HEK293 (cell line): ENCODE measurements around the gene KRTAP10-10.
"Not testable (repeated sequence)": the region's sequence is repeated elsewhere in the genome, so short reads cannot be mapped to it uniquely, and the experiment has no call there.

Experiments used
- CTCF ChIA-PET: fragments of 350-600 bp; formaldehyde crosslinking; extraction: SDS; loops from one replicate; lab custom pipeline; 2021; ENCODE audit warnings: antibody characterized with exemption; lab: Yijun Ruan, JAX
- POLR2A ChIA-PET: fragments of 300-600 bp; formaldehyde crosslinking; extraction: SDS; loops from one replicate; lab custom pipeline; 2020; ENCODE audit warnings: antibody characterized with exemption, inconsistent platforms; lab: Yijun Ruan, JAX
- H3K27ac ChIP-seq: fragments of 200-500 bp; sonication (Bioruptor generic); 2 replicates; pipeline ENCODE4 v1.5.1; 2014; ENCODE audit warnings: low read depth, low read length, control low read depth, inconsistent platforms; ENCODE audit errors: extremely low read depth
- H3K36me3 ChIP-seq, 2 experiments: fragments of 200-500 bp in 1 of 2; sonication (Bioruptor generic) in 1 of 2; 1 replicate in 1 of 2; 2 replicates in 1 of 2; pipeline ENCODE4 v1.5.1; 2014 to 2017; ENCODE audit warnings: inconsistent platforms in 2 of 2, low read length in 2 of 2; ENCODE audit not compliant: control insufficient read depth in 2 of 2, insufficient read depth in 1 of 2
- H3K4me1 ChIP-seq: fragments of 200-500 bp; sonication (Bioruptor generic); 2 replicates; pipeline ENCODE4 v1.5.1; 2014; ENCODE audit warnings: mild to moderate bottlenecking, low read length, inconsistent platforms; ENCODE audit not compliant: control insufficient read depth, insufficient read depth
- H3K4me3 ChIP-seq: 2 replicates; pipeline ENCODE4 v1.5.1; 2011; ENCODE audit warnings: low read depth, mild to moderate bottlenecking, control low read depth, low read length, moderate library complexity
- H3K9me3 ChIP-seq: fragments of 200-500 bp; sonication (Bioruptor generic); 2 replicates; pipeline ENCODE4 v1.5.1; 2014; ENCODE audit warnings: low read depth, low read length, inconsistent platforms; ENCODE audit not compliant: control insufficient read depth, insufficient read depth
- ATF2 ChIP-seq: fragments of 450-650 bp; formaldehyde crosslinking; IDR thresholded peaks from 2 replicates; pipeline ENCODE4 v1.5.1; 2016; ENCODE audit warnings: missing biosample characterization, missing genetic modification characterization, low read depth
- GLIS1 ChIP-seq: fragments of 450-650 bp; formaldehyde crosslinking; IDR thresholded peaks from 2 replicates; pipeline ENCODE4 v1.5.1; 2016; ENCODE audit warnings: missing biosample characterization, missing genetic modification characterization
- KLF1 ChIP-seq: fragments of 450-650 bp; formaldehyde crosslinking; IDR thresholded peaks from 2 replicates; pipeline ENCODE4 v1.5.1; 2016; ENCODE audit warnings: missing biosample characterization, missing genetic modification characterization
- SP2 ChIP-seq: fragments of 450-650 bp; formaldehyde crosslinking; IDR thresholded peaks from 2 replicates; pipeline ENCODE4 v1.5.1; 2016; ENCODE audit warnings: missing biosample characterization, missing genetic modification characterization
- ZBTB8A ChIP-seq: fragments of 450-650 bp; formaldehyde crosslinking; IDR thresholded peaks from 2 replicates; pipeline ENCODE4 v1.5.1; 2016; ENCODE audit warnings: missing biosample characterization, missing genetic modification characterization
- ZEB2 ChIP-seq: fragments of 450-650 bp; formaldehyde crosslinking; IDR thresholded peaks from 2 replicates; pipeline ENCODE4 v1.5.1; 2016; ENCODE audit warnings: missing biosample characterization, missing genetic modification characterization
- ZIC2 ChIP-seq: fragments of 450-650 bp; formaldehyde crosslinking; IDR thresholded peaks from 2 replicates; pipeline ENCODE4 v1.5.1; 2016; ENCODE audit warnings: missing biosample characterization, missing genetic modification characterization
- ZNF10 ChIP-seq: fragments of 450-650 bp; formaldehyde crosslinking; IDR thresholded peaks from 2 replicates; pipeline ENCODE4 v1.5.1; 2017; ENCODE audit warnings: missing biosample characterization, missing genetic modification characterization
- ZNF211 ChIP-seq: fragments of 450-650 bp; formaldehyde crosslinking; IDR thresholded peaks from 2 replicates; pipeline ENCODE4 v1.5.1; 2016; ENCODE audit warnings: low read depth, missing biosample characterization, missing genetic modification characterization
- ZNF223 ChIP-seq: fragments of 450-650 bp; formaldehyde crosslinking; IDR thresholded peaks from 2 replicates; pipeline ENCODE4 v1.5.1; 2016; ENCODE audit warnings: missing biosample characterization, missing genetic modification characterization
- ZNF239 ChIP-seq: fragments of 450-650 bp; formaldehyde crosslinking; IDR thresholded peaks from 2 replicates; pipeline ENCODE4 v1.5.1; 2016; ENCODE audit warnings: missing biosample characterization, missing genetic modification characterization
- ZNF24 ChIP-seq: fragments of 450-650 bp; formaldehyde crosslinking; IDR thresholded peaks from 2 replicates; pipeline ENCODE4 v1.5.1; 2016; ENCODE audit warnings: missing biosample characterization, missing genetic modification characterization
- ZNF274 ChIP-seq, 2 experiments: fragments of 200-500 bp in 1 of 2; fragments of 450-650 bp in 1 of 2; sonication (Bioruptor generic) in 1 of 2; formaldehyde crosslinking in 1 of 2; IDR thresholded peaks; 2 replicates each; pipeline versions ENCODE4 v1.5.1 to v1.6.1; 2014 to 2016; ENCODE audit warnings: borderline replicate concordance in 1 of 2, inconsistent platforms in 1 of 2, low read length in 1 of 2, missing biosample characterization in 1 of 2, missing genetic modification characterization in 1 of 2
- ZNF350 ChIP-seq: fragments of 450-650 bp; formaldehyde crosslinking; IDR thresholded peaks from 2 replicates; pipeline ENCODE4 v1.5.0; 2017; ENCODE audit warnings: missing biosample characterization, mild to moderate bottlenecking, missing genetic modification characterization
- ZNF544 ChIP-seq: fragments of 450-650 bp; formaldehyde crosslinking; IDR thresholded peaks from 2 replicates; pipeline ENCODE4 v1.5.0; 2017; ENCODE audit warnings: missing biosample characterization, missing genetic modification characterization
- ZNF623 ChIP-seq: fragments of 450-650 bp; formaldehyde crosslinking; IDR thresholded peaks from 2 replicates; pipeline ENCODE4 v1.5.1; 2016; ENCODE audit warnings: missing biosample characterization, missing genetic modification characterization
- ZNF626 ChIP-seq: fragments of 450-650 bp; sonication (Bioruptor Pico); formaldehyde crosslinking; IDR thresholded peaks from 2 replicates; pipeline ENCODE4 v1.5.1; 2018; ENCODE audit warnings: missing biosample characterization, missing genetic modification characterization, inconsistent platforms
- ZNF645 ChIP-seq: fragments of 450-650 bp; formaldehyde crosslinking; IDR thresholded peaks from 2 replicates; pipeline ENCODE4; 2016; ENCODE audit warnings: missing biosample characterization, missing genetic modification characterization
- ZSCAN4 ChIP-seq: fragments of 450-650 bp; formaldehyde crosslinking; IDR thresholded peaks from 2 replicates; pipeline ENCODE4 v1.5.1; 2017; ENCODE audit warnings: missing biosample characterization, missing genetic modification characterization
- TF ChIP-seq, protein P1 (sequence below): fragments of 450-650 bp; formaldehyde crosslinking; IDR thresholded peaks from 2 replicates; pipeline ENCODE4 v1.5.1; 2017; ENCODE audit warnings: missing biosample characterization, mild to moderate bottlenecking, missing genetic modification characterization, moderate library complexity
- TF ChIP-seq, protein P2 (sequence below): fragments of 450-650 bp; formaldehyde crosslinking; IDR thresholded peaks from 2 replicates; pipeline ENCODE4 v1.5.1; 2016; ENCODE audit warnings: missing biosample characterization, missing genetic modification characterization

Gene KRTAP10-10

GRCh38 chr21:44684483-44684882 lies 47.3 kb downstream of the KRTAP10-10 start (continued):
- TF ChIP-seq, protein P1, sequence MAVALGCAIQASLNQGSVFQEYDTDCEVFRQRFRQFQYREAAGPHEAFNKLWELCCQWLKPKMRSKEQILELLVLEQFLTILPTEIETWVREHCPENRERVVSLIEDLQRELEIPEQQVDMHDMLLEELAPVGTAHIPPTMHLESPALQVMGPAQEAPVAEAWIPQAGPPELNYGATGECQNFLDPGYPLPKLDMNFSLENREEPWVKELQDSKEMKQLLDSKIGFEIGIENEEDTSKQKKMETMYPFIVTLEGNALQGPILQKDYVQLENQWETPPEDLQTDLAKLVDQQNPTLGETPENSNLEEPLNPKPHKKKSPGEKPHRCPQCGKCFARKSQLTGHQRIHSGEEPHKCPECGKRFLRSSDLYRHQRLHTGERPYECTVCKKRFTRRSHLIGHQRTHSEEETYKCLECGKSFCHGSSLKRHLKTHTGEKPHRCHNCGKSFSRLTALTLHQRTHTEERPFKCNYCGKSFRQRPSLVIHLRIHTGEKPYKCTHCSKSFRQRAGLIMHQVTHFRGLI (tag by site-specific recombination) = no peak
- TF ChIP-seq, protein P2, sequence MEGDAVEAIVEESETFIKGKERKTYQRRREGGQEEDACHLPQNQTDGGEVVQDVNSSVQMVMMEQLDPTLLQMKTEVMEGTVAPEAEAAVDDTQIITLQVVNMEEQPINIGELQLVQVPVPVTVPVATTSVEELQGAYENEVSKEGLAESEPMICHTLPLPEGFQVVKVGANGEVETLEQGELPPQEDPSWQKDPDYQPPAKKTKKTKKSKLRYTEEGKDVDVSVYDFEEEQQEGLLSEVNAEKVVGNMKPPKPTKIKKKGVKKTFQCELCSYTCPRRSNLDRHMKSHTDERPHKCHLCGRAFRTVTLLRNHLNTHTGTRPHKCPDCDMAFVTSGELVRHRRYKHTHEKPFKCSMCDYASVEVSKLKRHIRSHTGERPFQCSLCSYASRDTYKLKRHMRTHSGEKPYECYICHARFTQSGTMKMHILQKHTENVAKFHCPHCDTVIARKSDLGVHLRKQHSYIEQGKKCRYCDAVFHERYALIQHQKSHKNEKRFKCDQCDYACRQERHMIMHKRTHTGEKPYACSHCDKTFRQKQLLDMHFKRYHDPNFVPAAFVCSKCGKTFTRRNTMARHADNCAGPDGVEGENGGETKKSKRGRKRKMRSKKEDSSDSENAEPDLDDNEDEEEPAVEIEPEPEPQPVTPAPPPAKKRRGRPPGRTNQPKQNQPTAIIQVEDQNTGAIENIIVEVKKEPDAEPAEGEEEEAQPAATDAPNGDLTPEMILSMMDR (tag by site-specific recombination) = no peak

DNA sequence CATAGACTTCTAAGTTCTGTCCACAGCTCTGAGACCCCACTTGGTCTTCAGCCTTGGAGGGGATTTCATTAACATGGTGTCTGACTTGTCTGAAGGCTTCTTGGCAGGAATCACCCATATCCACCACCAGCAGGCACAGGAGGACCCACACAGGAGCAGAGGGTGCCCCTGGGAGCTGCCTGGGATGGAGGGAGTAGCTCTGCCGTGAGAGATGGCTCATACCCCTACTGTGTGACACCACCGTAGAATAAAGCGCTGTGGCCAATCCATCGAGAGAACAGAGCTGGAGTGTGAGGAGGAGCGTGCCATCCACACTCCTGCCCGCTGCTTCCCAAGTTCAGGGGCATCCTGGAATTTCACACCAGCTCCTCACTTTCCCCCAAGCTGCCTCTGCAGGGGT lies 47.9 kb downstream of the KRTAP10-10 start:
- H3K4me1 ChIP-seq, H3K27ac ChIP-seq, H3K36me3 ChIP-seq, POLR2A ChIA-PET, H3K9me3 ChIP-seq, CTCF ChIA-PET, H3K4me3 ChIP-seq: not testable (repeated sequence)

DNA sequence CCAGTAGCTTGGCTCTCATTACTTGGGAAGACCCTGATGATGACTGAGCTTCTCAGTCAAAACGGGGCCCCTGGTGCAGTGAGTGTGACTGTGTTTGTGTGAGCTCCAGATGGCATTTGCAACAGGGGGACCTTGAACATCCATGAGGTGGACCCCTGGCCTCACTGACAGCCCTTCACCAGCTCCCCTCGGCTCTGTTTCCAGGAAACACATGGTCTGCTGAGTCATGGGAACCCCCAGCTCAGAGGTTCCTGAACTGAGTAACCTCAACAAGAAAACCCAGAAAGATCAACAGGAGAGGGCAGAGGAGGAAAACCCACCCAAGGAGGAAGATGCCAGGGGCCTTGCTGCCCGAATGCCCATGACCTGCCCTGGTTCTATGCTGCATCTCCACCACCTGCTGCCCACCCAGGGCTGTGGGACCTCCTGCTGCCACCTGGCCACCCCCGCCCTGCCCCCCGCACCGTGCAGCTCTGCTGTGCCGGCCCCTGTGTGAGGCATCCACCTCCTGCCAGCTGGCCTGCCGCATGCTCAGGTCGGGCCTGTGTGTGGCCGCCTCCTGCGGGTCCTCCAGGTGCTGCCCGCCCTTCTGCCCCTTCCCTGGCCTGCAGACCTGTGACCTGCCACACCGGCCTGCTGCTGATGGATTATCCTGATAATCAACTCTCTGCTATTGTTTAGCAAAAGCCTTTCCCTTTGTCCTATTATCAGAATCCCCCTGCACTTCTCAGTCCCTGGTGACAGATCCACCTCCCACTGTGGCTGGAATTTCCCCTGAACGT lies 49.0 kb downstream of the KRTAP10-10 start:
- no peak overlapping the region for H3K27ac ChIP-seq
- ChIA-PET POLR2A (no interaction called here), CTCF (no interaction called here)
- TF ChIP-seq KLF1 (tag by site-specific recombination) (no peak), ZIC2 (peak; percentile 41), GLIS1 (tag by site-specific recombination) (peak; percentile 51), ZNF623 (tag by site-specific recombination) (no peak), ATF2 (tag by site-specific recombination) (no peak), ZNF350 (tag by site-specific recombination) (no peak), ZSCAN4 (tag by site-specific recombination) (no peak), ZEB2 (no peak)
- no peaks in the 10 kb centered on the region for H3K4me1 ChIP-seq
- H3K4me3 ChIP-seq = no peak overlapping the region
- H3K36me3 ChIP-seq = no peaks in the 10 kb centered on the region
- no peaks in the 10 kb centered on the region for H3K9me3 ChIP-seq

DNA sequence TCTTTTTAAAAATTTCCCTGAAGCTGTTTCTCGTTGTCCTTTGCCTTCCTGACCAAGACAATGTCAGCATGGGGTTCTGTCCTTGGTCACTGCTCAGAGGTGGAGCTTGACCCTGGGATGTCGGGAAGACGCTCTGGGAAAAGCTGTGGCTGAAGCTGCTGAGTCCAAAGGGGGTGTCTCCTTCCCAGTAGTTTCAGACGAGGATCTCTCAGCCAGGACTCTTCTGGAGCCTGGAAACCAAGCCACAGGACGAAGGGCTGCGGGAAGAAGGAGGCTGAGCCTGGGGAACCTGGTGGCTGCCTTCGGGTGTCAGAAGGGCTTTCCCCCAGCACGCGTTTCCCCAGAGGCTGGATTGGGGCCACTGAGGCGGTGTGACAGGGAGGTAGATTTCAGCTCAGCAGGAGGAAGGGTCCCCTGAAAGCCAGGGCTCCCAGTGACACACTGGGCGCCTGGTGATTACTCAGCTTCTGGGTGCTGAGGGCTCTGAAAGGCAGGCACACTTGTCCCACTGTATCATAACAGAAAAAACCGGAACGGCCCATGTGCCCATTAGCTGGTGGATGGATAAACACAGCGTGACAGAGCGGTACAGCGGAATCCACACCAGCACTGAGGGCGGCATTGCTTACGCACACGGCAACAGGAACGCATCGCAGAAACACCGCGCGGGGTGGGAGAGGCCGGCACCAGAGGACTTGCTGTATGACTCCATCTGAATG lies 49.8 kb downstream of the KRTAP10-10 start:
- ChIA-PET POLR2A (no interaction called here), CTCF (no interaction called here)
- no peak overlapping the region for H3K4me3 ChIP-seq
- no peaks in the 10 kb centered on the region for H3K4me1 ChIP-seq
- H3K36me3 ChIP-seq = no peaks in the 10 kb centered on the region
- H3K27ac ChIP-seq = no peak overlapping the region
- no peaks in the 10 kb centered on the region for H3K9me3 ChIP-seq
- TF ChIP-seq ZNF223 (tag by site-specific recombination) (no peak), ZNF623 (tag by site-specific recombination) (no peak), ZNF544 (tag by site-specific recombination) (no peak), SP2 (tag by site-specific recombination) (no peak), ZNF24 (tag by site-specific recombination) (no peak), ZNF645 (tag by site-specific recombination) (no peak), ZBTB8A (no peak), ZNF239 (no peak), ZNF274 (IDR thresholded peaks at IDR 0.05; ENCODE audit: low read length) (no peak), ZNF274 (tag by site-specific recombination; IDR thresholded peaks at IDR 0.05; ENCODE audit: borderline replicate concordance) (no peak), ZNF10 (tag by site-specific recombination) (no peak), ZNF211 (tag by site-specific recombination) (no peak), ZNF626 (tag by site-specific recombination) (no peak)
